22Rv1 (cell line): ENCODE results near the gene FAM24A.

Experiments
- CTCF ChIP-seq: fragments of 450-650 bp; IDR thresholded peaks from 2 replicates; pipeline ENCODE4 v1.5.1; 2017; ENCODE audit warnings: mild to moderate bottlenecking
- ZFX ChIP-seq: fragments of 450-650 bp; IDR thresholded peaks from 2 replicates; pipeline ENCODE4 v1.6.1; 2017; ENCODE audit warnings: antibody characterized with exemption, borderline replicate concordance

GRCh38 chr10:122910310-122910709 is at the start of gene FAM24A:
- TF ChIP-seq CTCF (no peak), ZFX (no peak)
